ENCODE measurements around the gene SDK2.
A peak's percentile ranks its signal among the peaks of the same experiment; 100 is the strongest.

Gene SDK2

GRCh38 chr17:73380439-73381106, 263.7 kb downstream of the SDK2 start:
- DNase-seq = no peak

GRCh38 chr17:73379826-73380225, 264.4 kb downstream of the SDK2 start:
- no peak for DNase-seq

- no peak for DNase-seq
Measured at GRCh38 chr17:73378974-73379470, 265.2 kb downstream of the SDK2 start.

- DNase-seq = no peak
Measured at GRCh38 chr17:73376636-73377035, 267.6 kb downstream of the SDK2 start.

GRCh38 chr17:73376152-73376551, 268.1 kb downstream of the SDK2 start:
- no peak for DNase-seq

DNA sequence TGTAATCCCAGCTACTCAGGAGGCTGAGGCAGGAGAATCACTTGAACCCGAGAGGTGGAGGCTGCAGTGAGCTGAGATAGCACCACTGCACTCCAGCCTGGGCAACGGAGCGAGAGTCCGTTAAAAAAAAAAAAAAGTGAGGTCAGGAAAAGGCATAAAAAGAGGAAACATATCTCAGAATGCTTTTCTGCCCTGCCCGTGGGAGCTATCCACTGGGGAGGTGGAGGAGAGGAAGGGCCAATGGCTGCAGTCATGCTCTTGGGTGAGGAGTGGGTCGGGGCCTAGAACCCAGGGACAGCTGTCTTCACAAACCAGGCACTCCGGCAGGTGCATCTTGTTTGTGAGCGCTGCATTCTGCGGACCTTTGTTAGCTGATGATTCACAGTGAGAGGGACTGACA, 272.4 kb downstream of the SDK2 start:
- DNase-seq = no peak

GRCh38 chr17:73371285-73371684, 273.0 kb downstream of the SDK2 start:
- peak; percentile 95 for DNase-seq

DNA sequence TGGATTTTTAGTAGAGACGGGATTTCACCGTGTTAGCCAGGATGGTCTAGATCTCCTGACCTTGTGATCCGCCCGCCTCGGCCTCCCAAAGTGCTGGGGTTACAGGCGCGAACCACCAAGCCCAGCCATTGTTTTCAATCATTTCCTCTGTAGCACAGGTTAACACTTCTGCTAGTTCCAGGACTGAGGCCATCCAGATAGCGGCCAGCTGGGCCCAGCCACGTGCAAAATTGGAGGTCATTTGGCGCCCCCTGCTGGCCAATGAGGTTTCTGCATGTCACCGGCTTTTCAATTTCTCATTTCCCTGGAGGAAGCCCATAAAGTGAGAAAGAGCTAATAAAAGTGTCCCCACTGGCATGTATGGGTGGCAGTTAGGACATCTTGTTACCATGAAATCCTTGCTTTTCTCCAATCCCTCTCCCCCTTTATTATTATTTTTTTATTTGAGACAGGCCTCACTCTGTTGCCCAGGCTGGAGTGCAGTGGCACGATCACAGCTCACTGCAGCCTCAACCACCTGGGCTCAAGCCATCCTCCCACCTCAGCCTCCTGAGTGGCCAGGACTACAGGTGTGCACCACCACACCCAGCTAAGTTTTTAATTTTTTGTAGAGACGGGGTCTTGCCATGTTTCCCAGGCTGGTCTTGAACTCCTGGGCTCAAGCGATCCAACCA, 274.3 kb downstream of the SDK2 start:
- DNase-seq = peak; percentile 71

DNA sequence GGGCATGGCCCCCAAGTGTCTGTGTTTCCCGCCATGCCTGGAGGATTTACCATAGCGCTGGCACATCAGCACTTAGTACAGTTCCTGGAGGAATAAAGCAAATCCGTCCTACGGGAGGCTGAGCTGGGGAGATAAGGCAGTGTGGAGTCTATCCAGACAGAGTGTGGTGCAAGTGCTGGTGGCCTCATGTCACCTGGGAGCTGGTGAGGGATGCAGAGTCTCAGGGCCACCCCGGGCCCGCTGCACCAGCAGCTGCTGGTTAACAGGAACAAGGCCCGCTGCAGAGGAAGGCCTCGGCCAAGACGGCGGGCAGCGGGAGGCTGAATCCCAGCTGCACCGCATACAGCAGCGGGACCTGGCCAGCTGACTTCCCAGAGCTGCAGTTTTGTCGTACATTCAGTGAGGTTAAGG, 275.1 kb downstream of the SDK2 start:
- DNase-seq = no peak

GRCh38 chr17:73368085-73368631, 276.1 kb downstream of the SDK2 start:
- no peak for DNase-seq

- DNase-seq = no peak
Measured at GRCh38 chr17:73365906-73366623, 278.2 kb downstream of the SDK2 start.

DNA sequence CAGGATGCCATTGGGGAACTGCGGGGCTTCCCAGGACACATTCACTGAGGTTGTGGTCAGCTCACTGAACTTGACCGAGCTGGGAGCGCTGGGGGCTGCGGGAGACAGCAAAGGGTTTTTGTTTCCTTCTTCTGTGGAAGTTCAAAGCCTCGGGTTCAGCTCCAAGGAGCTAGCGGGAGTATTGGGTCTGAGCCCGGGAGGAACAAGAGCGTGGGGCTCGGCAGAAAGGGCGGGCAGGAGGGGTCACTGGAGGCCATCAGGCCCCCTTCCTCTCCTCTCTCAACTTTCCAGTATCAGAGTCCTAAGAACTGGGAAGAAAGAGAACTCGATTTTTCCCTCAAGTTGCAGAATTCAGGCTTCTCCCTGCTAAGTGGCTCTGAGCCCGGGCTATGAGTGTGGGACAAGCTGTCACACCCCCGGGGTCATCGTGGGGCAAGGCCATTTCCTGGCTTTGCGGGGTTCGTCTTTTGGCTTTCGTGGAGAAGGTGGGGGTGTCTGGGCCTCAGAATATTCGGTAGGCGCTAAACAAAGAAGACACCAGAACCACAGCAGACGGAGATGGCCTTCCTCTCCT, 278.9 kb downstream of the SDK2 start:
- DNase-seq = no peak

DNA sequence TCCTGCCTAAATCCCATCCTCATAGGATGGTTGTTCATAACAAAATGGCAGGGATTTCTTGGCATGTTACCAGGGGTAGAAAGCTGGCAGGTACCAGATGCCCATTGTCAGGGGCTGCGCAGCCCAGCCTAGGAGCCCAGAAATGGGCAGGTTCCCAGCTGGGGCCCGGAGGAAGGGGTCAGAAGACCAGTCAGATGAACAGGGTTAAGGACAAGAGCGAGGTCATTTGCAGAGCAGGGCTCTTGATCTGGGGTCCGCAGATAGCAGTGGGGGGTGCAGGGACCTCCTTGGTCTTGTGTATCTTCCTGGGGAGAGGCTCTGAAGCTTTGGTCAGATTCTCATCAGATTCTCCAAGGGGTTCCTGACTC, 280.1 kb downstream of the SDK2 start:
- no peak for DNase-seq

DNA sequence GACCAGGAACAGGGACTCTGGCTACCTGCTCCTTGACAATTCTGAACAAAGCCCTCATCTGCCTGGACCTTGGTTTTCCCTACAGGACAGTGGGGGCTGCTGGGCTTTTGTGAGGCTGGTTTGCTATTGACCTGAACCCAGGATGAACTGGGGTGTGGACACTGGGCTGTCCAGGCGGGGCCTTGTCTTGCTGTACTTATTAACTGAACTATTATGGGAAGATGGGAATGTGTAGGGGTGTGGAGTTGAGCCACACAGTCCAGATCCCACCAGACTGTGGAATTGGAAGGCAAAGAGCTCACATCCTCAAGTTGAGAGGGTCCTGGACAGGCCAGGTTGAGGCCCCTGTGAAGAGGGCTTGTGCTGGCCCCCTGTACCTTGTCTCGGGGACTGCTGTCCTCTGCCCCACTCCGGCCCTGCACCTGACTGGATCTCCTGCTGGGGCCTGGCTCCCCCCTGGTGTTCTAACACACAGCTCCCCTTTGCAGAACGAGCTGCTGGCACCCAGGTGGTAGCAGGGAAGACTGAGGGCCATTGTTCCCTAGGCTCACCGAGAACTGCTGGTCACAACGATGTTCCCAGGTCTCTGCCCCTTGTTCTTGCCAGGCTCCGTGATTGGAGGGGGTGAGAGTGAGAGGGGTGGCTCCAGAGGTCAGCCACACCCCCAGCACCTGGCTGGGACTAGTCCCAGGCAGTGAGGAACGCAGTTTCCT, 280.6 kb downstream of the SDK2 start:
- DNase-seq = no peak

DNA sequence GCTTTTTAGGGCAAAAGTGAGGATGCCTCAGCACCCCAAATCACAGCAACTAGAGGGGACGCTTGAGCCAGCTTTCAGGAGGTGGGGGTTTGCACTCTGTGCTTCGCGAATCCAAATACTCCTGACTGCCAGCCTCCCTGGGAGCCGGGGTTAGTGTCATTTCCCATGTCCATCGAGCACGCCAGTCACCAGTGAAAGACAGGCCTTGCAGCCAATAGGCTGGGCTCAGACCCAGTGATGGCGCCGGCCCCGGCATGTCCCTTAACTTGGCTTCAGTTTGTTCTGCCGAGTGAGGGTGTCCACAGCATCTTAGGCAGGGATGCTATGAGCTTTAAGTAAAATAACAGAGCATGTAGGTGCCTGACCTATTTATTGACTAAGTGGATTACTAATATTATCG, 281.5 kb downstream of the SDK2 start:
- no peak for DNase-seq

GRCh38 chr17:73360961-73361761, 283.1 kb downstream of the SDK2 start:
- DNase-seq = no peak

- no peak for DNase-seq
Measured at GRCh38 chr17:73359987-73360410, 284.2 kb downstream of the SDK2 start.

DNA sequence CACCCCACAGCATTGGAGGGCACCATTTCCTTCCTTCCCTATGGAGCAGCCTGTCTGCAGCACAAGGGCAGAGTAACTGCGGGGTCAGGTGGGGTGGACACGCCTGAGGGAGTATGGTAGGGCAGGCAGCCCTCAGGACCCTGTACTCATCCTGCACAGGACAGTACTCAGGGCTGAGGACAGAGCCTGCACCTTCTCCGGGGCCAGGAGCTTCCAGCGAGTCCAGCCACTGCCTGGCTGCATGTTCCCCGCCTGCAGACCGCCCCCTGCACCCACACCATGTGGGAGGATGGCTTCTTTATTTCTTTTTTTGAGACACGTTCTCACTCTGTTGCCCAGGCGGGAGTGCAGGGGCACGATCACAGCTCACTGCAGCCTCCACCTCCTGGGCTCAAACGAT, 284.9 kb downstream of the SDK2 start:
- no peak for DNase-seq

DNA sequence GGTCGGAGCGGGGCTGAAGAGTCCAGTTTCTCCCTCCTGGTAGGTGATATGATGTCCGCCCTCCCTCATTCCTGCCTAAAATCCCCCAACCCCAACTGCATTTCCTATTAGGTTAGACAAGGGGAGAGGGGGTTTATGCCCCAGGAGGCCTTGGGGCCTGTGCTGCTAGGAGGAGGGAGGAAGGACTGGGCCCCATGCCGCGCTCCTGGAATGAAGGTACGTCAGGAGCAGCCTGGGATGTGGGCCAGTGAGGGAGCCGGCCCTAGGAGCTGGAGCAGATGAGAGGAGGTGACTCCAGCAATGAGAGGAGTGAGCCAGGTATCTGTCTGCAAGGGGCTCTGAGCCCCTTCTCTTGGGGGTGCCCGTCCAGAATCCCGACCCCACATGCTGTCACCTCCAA, 285.6 kb downstream of the SDK2 start:
- no peak for DNase-seq

- no peak for DNase-seq
Measured at GRCh38 chr17:73357981-73358380, 286.3 kb downstream of the SDK2 start.

DNA sequence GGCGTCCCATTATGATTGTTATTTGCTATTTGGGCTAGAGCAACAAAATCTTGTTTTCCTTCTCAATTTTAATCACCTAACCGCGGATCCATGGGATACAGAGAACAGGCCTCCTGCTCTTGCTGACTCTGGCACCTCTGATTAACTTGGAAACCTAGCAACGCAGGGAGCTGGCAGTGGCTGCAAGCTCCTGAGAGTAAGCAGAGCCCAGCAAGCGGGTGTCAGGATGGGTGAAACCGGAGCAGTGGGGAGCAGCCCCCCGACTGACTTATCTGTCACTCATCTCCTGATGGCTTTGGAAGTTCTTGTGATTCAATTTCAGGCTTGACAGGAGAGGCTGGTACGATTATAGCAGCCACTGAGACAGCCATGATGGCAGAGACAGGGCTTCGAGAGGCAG, 286.9 kb downstream of the SDK2 start:
- DNase-seq = no peak

Data from fibroblast of skin of right biceps (primary cell).